Calu3 (cell line): ENCODE data around the gene CCDC136. TPM values are rescaled to one million over a fixed set of nuclear protein-coding genes. Genes with fewer than 3 reads are reported as not detected.

Source experiments
- BruUV-seq: library from RNA; stranded (reverse); fragments of 400-500 nt; replicated peaks from 2 replicates; lab custom pipeline; 2021; lab: Mats Ljungman, UMichigan
- CTCF ChIA-PET: fragments of 300-600 bp; sonication (Branson Sonifier 250); formaldehyde crosslinking; loops from one replicate; lab custom pipeline; 2022; ENCODE audit warnings: antibody characterized with exemption; lab: Charles Lee
- DNase-seq: peaks from one replicate; pipeline ENCODE4 v3.0.0; 2022
- H3K27ac Mint-ChIP-seq: one replicate; pipeline ENCODE4 v1.8.0; 2022; ENCODE audit warnings: mixed read lengths; ENCODE audit not compliant: unreplicated experiment
- H3K27me3 Mint-ChIP-seq: one replicate; pipeline ENCODE4 v1.8.0; 2022; ENCODE audit warnings: mixed read lengths; ENCODE audit not compliant: unreplicated experiment
- H3K36me3 Mint-ChIP-seq: one replicate; pipeline ENCODE4 v1.8.0; 2022; ENCODE audit warnings: mild to moderate bottlenecking, moderate library complexity, mixed read lengths; ENCODE audit not compliant: insufficient read depth, unreplicated experiment
- H3K4me1 Mint-ChIP-seq: one replicate; pipeline ENCODE4 v1.8.0; 2022; ENCODE audit warnings: mild to moderate bottlenecking, low read depth, mixed read lengths; ENCODE audit not compliant: unreplicated experiment
- H3K4me3 Mint-ChIP-seq: one replicate; pipeline ENCODE4 v1.8.0; 2022; ENCODE audit warnings: mild to moderate bottlenecking, low read depth, moderate library complexity, mixed read lengths; ENCODE audit not compliant: unreplicated experiment
- H3K9me3 Mint-ChIP-seq: one replicate; pipeline ENCODE4 v1.8.0; 2022; ENCODE audit warnings: low read depth, mixed read lengths; ENCODE audit not compliant: unreplicated experiment
- CTCF ChIP-seq: fragments of 200-600 bp; IDR thresholded peaks from one replicate; pipeline ENCODE4 v1.8.0; 2022; ENCODE audit warnings: antibody characterized with exemption; ENCODE audit not compliant: unreplicated experiment
- intact Hi-C: fragments of 100-400 bp; cut with micrococcal nuclease; formaldehyde crosslinking; loops from one replicate; pipeline ENCODE4 v1.10.0; 2022; ENCODE audit not compliant: unreplicated experiment
- total RNA-seq: library from RNA; stranded (reverse); gene quantifications from 2 replicates; pipeline ENCODE4 v1.2.3, GENCODE V29; 2022

Gene CCDC136
- total RNA-seq, 1 experiment from 2014 or later, result 5.9 TPM

- BruUV-seq, result no TSS peak
- Mint-ChIP-seq H3K4me1 (peaks cover 20% of the 10 kb centered on the region), H3K9me3 (no peaks in the 10 kb centered on the region), H3K27ac (no peak overlapping the region), H3K4me3 (no peak overlapping the region), H3K36me3 (peaks cover 58% of the 10 kb centered on the region), H3K27me3 (peaks cover 7% of the 10 kb centered on the region)
- TF ChIP-seq CTCF, result no peak
- DNase-seq, result no peak
- CTCF ChIA-PET, result no interaction called here
- intact Hi-C loops, result loop anchor here (10.0 kb wide), 1 partner anchor 81 kb away; no protein-coding TSS in a partner anchor
These were observed 74.5 kb downstream of the CCDC136 start for GRCh38 chr7:128865996-128866877.

GRCh38 chr7:128867241-128867640 is 75.5 kb downstream of the CCDC136 start:
- DNase-seq, result no peak
- CTCF ChIA-PET, result no interaction called here
- no TSS peak for BruUV-seq
- H3K4me3 Mint-ChIP-seq, result no peak overlapping the region
- peaks cover 22% of the 10 kb centered on the region for H3K4me1 Mint-ChIP-seq
- no peak for TF ChIP-seq CTCF
- peaks cover 7% of the 10 kb centered on the region for H3K27me3 Mint-ChIP-seq
- intact Hi-C loops, result loop anchor here (10.0 kb wide), 1 partner anchor 82 kb away; no protein-coding TSS in a partner anchor
- H3K27ac Mint-ChIP-seq, result no peak overlapping the region
- H3K9me3 Mint-ChIP-seq, result no peaks in the 10 kb centered on the region
- H3K36me3 Mint-ChIP-seq, result peaks cover 56% of the 10 kb centered on the region

- Mint-ChIP-seq H3K4me3 (peak overlapping the region; percentile 67), H3K36me3 (peaks cover 48% of the 10 kb centered on the region), H3K27me3 (peaks cover 7% of the 10 kb centered on the region), H3K9me3 (no peaks in the 10 kb centered on the region), H3K27ac (peak overlapping the region; percentile 23), H3K4me1 (peaks cover 21% of the 10 kb centered on the region)
- intact Hi-C loops, result loop anchor here (10.0 kb wide), 1 partner anchor 83 kb away; no protein-coding TSS in a partner anchor
- CTCF ChIA-PET, result interaction anchor here (0.5 kb wide), 1 partner anchor 369 kb away, joined by 3 read pairs; no protein-coding TSS in a partner anchor
- BruUV-seq, result no TSS peak
- no peak for TF ChIP-seq CTCF
- no peak for DNase-seq
These were observed 76.3 kb downstream of the CCDC136 start for GRCh38 chr7:128867842-128868623.

- CTCF ChIA-PET, result interaction anchor here (0.5 kb wide), 1 partner anchor 370 kb away, joined by 3 read pairs; no protein-coding TSS in a partner anchor
- intact Hi-C loops, result loop anchor here (10.0 kb wide), 1 partner anchor 84 kb away; no protein-coding TSS in a partner anchor
- DNase-seq, result no peak
- Mint-ChIP-seq H3K27ac (no peak overlapping the region), H3K36me3 (peaks cover 41% of the 10 kb centered on the region), H3K4me3 (peak overlapping the region; percentile 67), H3K4me1 (peaks cover 21% of the 10 kb centered on the region), H3K27me3 (peaks cover 7% of the 10 kb centered on the region), H3K9me3 (no peaks in the 10 kb centered on the region)
- TF ChIP-seq CTCF, result no peak
- BruUV-seq, result no TSS peak
These were observed 76.9 kb downstream of the CCDC136 start for GRCh38 chr7:128868624-128869137.
